Fibroblast of pulmonary artery (primary cell): Measurements from ENCODE around the gene LOC128125822.

ENCODE experiments used
- DNase-seq: peaks from one replicate; pipeline ENCODE4 v3.0.0-alpha.2; 2010; ENCODE audit warnings: low read depth
- H3K4me3 ChIP-seq: replicated peaks from 2 replicates; pipeline ENCODE4 v1.5.1; 2011; ENCODE audit warnings: low read depth, mild to moderate bottlenecking, control low read depth, low read length, moderate library complexity
- TF ChIP-seq, protein P1 (sequence below): IDR thresholded peaks from 2 replicates; pipeline ENCODE4 v1.5.1; 2011; ENCODE audit warnings: mild to moderate bottlenecking, control low read depth, low read length, inconsistent platforms; ENCODE audit errors: missing control alignments

The LOC128125822 gene

DNA sequence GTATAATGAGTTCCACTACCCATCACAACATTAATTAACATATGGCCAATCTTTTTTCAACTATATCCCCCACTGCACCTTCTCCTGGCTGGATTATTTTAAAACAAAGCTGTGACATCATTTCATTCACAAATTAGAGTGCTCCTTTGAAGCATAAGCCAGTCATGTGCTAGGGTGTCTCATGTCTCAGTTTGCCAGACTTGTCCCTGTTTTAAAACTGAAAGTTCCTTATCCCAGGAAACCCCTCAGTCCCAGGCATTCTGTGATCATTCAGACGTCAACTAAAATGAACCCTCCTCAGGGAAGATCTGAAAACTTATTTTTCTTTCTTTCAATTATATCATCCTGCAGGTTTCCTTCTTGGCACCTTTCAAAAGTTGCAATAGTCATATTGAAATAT, 29.3 kb upstream of the LOC128125822 start:
- H3K4me3 ChIP-seq: no peak overlapping the region
- TF ChIP-seq, protein P1, sequence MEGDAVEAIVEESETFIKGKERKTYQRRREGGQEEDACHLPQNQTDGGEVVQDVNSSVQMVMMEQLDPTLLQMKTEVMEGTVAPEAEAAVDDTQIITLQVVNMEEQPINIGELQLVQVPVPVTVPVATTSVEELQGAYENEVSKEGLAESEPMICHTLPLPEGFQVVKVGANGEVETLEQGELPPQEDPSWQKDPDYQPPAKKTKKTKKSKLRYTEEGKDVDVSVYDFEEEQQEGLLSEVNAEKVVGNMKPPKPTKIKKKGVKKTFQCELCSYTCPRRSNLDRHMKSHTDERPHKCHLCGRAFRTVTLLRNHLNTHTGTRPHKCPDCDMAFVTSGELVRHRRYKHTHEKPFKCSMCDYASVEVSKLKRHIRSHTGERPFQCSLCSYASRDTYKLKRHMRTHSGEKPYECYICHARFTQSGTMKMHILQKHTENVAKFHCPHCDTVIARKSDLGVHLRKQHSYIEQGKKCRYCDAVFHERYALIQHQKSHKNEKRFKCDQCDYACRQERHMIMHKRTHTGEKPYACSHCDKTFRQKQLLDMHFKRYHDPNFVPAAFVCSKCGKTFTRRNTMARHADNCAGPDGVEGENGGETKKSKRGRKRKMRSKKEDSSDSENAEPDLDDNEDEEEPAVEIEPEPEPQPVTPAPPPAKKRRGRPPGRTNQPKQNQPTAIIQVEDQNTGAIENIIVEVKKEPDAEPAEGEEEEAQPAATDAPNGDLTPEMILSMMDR: no peak
- DNase-seq: no peak

- TF ChIP-seq, protein P1: no peak
- no peak overlapping the region for H3K4me3 ChIP-seq
- DNase-seq: no peak
Measured at GRCh38 chr6:63543982-63544381, 28.3 kb upstream of the LOC128125822 start.

DNA sequence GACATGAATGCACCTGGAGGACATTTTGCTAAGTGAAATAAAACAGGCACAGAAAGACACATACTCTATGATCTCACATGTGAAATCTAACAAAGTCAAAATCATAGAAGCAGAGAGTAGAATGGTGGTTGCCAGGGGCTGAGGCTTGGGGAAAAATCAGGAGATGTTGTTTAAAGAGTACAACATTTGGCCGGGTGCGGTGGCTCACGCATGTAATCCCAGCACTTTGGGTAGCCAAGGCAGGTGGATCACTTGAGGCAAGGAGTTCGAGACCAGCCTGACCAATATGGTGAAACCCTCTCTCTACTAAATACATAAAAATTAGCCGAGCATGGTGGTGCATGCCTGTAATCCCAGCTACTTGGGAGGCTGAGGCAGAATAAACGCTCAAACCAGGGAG, 26.0 kb upstream of the LOC128125822 start:
- no peak for DNase-seq
- TF ChIP-seq, protein P1: no peak
- no peak overlapping the region for H3K4me3 ChIP-seq

DNA sequence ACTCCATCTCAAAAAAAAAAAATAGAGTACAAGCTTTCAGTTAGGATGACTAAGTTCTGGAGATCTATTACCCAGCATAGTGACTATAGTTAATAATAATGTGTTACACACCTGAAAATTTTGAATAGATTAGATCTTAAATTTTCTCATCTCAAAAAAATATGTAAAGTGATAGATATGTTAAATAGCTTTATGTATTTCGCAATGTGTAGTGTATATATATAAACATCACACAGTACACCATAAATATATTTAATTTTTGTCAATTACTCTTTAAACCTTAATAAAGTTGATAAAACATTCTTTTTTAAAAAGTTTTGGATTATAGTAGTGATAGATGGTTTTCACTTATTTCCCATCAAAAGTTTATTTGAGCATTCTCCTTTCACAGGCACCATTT, 25.6 kb upstream of the LOC128125822 start:
- no peak for DNase-seq
- H3K4me3 ChIP-seq: no peak overlapping the region
- TF ChIP-seq, protein P1: no peak

- TF ChIP-seq, protein P1: no peak
Measured at GRCh38 chr6:63549076-63549475, 23.2 kb upstream of the LOC128125822 start.

DNA sequence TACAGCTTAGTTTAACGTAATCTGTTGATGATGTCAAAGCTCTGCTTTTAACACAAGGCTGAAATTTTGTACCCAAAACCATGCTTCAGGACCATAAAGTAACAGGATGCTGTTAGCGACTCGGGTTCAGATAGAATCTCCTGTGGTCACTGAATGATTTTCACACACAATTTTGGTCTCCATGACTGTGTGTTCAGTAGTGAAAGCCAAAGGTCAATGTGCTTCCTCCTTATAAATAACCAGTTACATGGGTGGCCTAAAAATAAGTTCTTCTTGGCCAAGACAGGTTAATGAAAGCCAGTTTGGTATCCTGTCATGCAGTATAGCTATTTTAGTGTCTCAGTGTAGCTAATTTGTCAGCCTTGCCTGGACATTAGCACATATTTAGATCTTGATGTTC, 19.1 kb upstream of the LOC128125822 start:
- TF ChIP-seq, protein P1: no peak
- no peak for DNase-seq
- H3K4me3 ChIP-seq: no peak overlapping the region

More at GRCh38 chr6:63549076-63549475, 23.2 kb upstream of the LOC128125822 start:
- DNase-seq: no peak
- H3K4me3 ChIP-seq: no peak overlapping the region

- TF ChIP-seq, protein P1: no peak
- DNase-seq: no peak
Measured at GRCh38 chr6:63553900-63554299, 18.4 kb upstream of the LOC128125822 start.

More at GRCh38 chr6:63553900-63554299, 18.4 kb upstream of the LOC128125822 start:
- no peak overlapping the region for H3K4me3 ChIP-seq
